HUES48 (cell line): ENCODE measurements around the gene ANKRD36B.
"Not testable (repeated sequence)": the region's sequence is repeated elsewhere in the genome, so short reads cannot be mapped to it uniquely, and the experiment has no call there.

Source experiments
- H3K27ac ChIP-seq: one replicate; pipeline ENCODE4 v1.7.0; 2013; ENCODE audit warnings: low read depth, low read length, inconsistent platforms
- H3K27me3 ChIP-seq: 2 replicates; pipeline ENCODE4 v1.6.1; 2013; ENCODE audit warnings: mild to moderate bottlenecking, low read length; ENCODE audit not compliant: control insufficient read depth, insufficient read depth
- H3K36me3 ChIP-seq: 2 replicates; pipeline ENCODE4 v1.6.1; 2013; ENCODE audit warnings: low read length; ENCODE audit not compliant: control insufficient read depth, insufficient read depth
- H3K4me1 ChIP-seq: 2 replicates; pipeline ENCODE4 v1.6.1; 2013; ENCODE audit warnings: mild to moderate bottlenecking, low read length; ENCODE audit not compliant: control insufficient read depth, insufficient read depth
- H3K4me3 ChIP-seq: 2 replicates; pipeline ENCODE4 v1.5.1; 2013; ENCODE audit warnings: mild to moderate bottlenecking, low read depth, low read length
- H3K9ac ChIP-seq: 2 replicates; pipeline ENCODE4 v1.6.1; 2013; ENCODE audit warnings: mild to moderate bottlenecking, low read depth, low read length, moderate library complexity
- H3K9me3 ChIP-seq: 2 replicates; pipeline ENCODE4 v1.6.1; 2013; ENCODE audit warnings: low read length; ENCODE audit not compliant: control insufficient read depth, insufficient read depth

Gene ANKRD36B

GRCh38 chr2:97605524-97606339 is 16.1 kb upstream of the ANKRD36B start:
- H3K36me3 ChIP-seq, H3K9me3 ChIP-seq, H3K27ac ChIP-seq, H3K27me3 ChIP-seq, H3K9ac ChIP-seq, H3K4me1 ChIP-seq, H3K4me3 ChIP-seq: not testable (repeated sequence)

- not testable (repeated sequence) for H3K36me3 ChIP-seq, H3K9me3 ChIP-seq, H3K9ac ChIP-seq, H3K4me3 ChIP-seq, H3K4me1 ChIP-seq, H3K27me3 ChIP-seq, H3K27ac ChIP-seq
These were observed 15.4 kb upstream of the ANKRD36B start for GRCh38 chr2:97605109-97605508.

- not testable (repeated sequence) for H3K9me3 ChIP-seq, H3K36me3 ChIP-seq, H3K4me3 ChIP-seq, H3K4me1 ChIP-seq, H3K9ac ChIP-seq, H3K27me3 ChIP-seq, H3K27ac ChIP-seq
These were observed 11.9 kb upstream of the ANKRD36B start for GRCh38 chr2:97601537-97601936.

- H3K4me1 ChIP-seq, H3K36me3 ChIP-seq, H3K27ac ChIP-seq, H3K27me3 ChIP-seq, H3K4me3 ChIP-seq, H3K9me3 ChIP-seq, H3K9ac ChIP-seq: not testable (repeated sequence)
These were observed 6.5 kb upstream of the ANKRD36B start for GRCh38 chr2:97596180-97596579.

- not testable (repeated sequence) for H3K9me3 ChIP-seq, H3K36me3 ChIP-seq, H3K27ac ChIP-seq, H3K4me1 ChIP-seq, H3K4me3 ChIP-seq, H3K9ac ChIP-seq, H3K27me3 ChIP-seq
These were observed 3.8 kb upstream of the ANKRD36B start for GRCh38 chr2:97593520-97593919.

GRCh38 chr2:97590515-97591394 is 1.1 kb upstream of the ANKRD36B start:
- H3K36me3 ChIP-seq, H3K4me1 ChIP-seq, H3K27me3 ChIP-seq, H3K9me3 ChIP-seq, H3K27ac ChIP-seq: not testable (repeated sequence)
- Histone ChIP-seq H3K9ac (peak overlapping the region; percentile 16; the same call in 1 of the 2 replicates), H3K4me3 (peak overlapping the region; percentile 74)

GRCh38 chr2:97589257-97589597 is 450 bp downstream of the ANKRD36B start:
- Histone ChIP-seq H3K4me3 (peak overlapping the region; percentile 67), H3K9ac (peak overlapping the region; percentile 41; the same call in 1 of the 2 replicates)
- H3K36me3 ChIP-seq, H3K4me1 ChIP-seq, H3K27ac ChIP-seq, H3K9me3 ChIP-seq, H3K27me3 ChIP-seq: not testable (repeated sequence)

GRCh38 chr2:97565674-97566073 is 24.0 kb downstream of the ANKRD36B start:
- not testable (repeated sequence) for H3K27me3 ChIP-seq

GRCh38 chr2:97552406-97552805 is 37.3 kb downstream of the ANKRD36B start:
- H3K4me3 ChIP-seq, H3K4me1 ChIP-seq, H3K27me3 ChIP-seq, H3K9me3 ChIP-seq, H3K9ac ChIP-seq, H3K27ac ChIP-seq: not testable (repeated sequence)
- H3K36me3 ChIP-seq, result peaks cover 13% of the 10 kb centered on the region; the same call in 1 of the 2 replicates

More at GRCh38 chr2:97565674-97566073, 24.0 kb downstream of the ANKRD36B start:
- H3K27ac ChIP-seq, H3K4me3 ChIP-seq, H3K4me1 ChIP-seq, H3K9ac ChIP-seq, H3K36me3 ChIP-seq, H3K9me3 ChIP-seq: not testable (repeated sequence)

- H3K27ac ChIP-seq, H3K4me3 ChIP-seq, H3K4me1 ChIP-seq, H3K9ac ChIP-seq, H3K27me3 ChIP-seq, H3K9me3 ChIP-seq: not testable (repeated sequence)
- H3K36me3 ChIP-seq, result peaks cover 10% of the 10 kb centered on the region
These were observed 39.2 kb downstream of the ANKRD36B start for GRCh38 chr2:97550498-97550897.

- H3K27ac ChIP-seq, H3K4me3 ChIP-seq, H3K9me3 ChIP-seq, H3K9ac ChIP-seq, H3K27me3 ChIP-seq, H3K4me1 ChIP-seq, H3K36me3 ChIP-seq: not testable (repeated sequence)
These were observed 40.6 kb downstream of the ANKRD36B start for GRCh38 chr2:97549058-97549457.
